ENCODE data around the gene UBE2E2.

UBE2E2 gene

GRCh38 chr3:23275061-23275460, 71.9 kb downstream of the UBE2E2 start:
- no peak for TF ChIP-seq CTCF (IDR thresholded peaks at IDR 0.05)
- Histone ChIP-seq H3K27ac (no peak overlapping the region), H3K36me3 (no peaks in the 10 kb centered on the region), H3K27me3 (no peaks in the 10 kb centered on the region), H3K4me1 (ENCODE audit: control insufficient read depth in 1 of 2, insufficient read depth in 1 of 2, low read depth in 1 of 2, low read length in 1 of 2) (no peaks in the 10 kb centered on the region), H3K4me3 (ENCODE audit: low read depth in 1 of 2, low read length in 1 of 2) (no peak overlapping the region), H3K9me3 (no peaks in the 10 kb centered on the region)

- no peak overlapping the region for H3K4me3 ChIP-seq (ENCODE audit: low read depth in 1 of 2, low read length in 1 of 2)
- no peak overlapping the region for H3K27ac ChIP-seq
- no peaks in the 10 kb centered on the region for H3K4me1 ChIP-seq (ENCODE audit: control insufficient read depth in 1 of 2, insufficient read depth in 1 of 2, low read depth in 1 of 2, low read length in 1 of 2)
- no peaks in the 10 kb centered on the region for H3K9me3 ChIP-seq
- TF ChIP-seq CTCF (IDR thresholded peaks at IDR 0.05), result no peak
- H3K27me3 ChIP-seq, result no peaks in the 10 kb centered on the region
- no peaks in the 10 kb centered on the region for H3K36me3 ChIP-seq
Observed at GRCh38 chr3:23275814-23276213, 72.7 kb downstream of the UBE2E2 start.

- no peak overlapping the region for H3K4me3 ChIP-seq (ENCODE audit: low read depth in 1 of 2, low read length in 1 of 2)
- no peaks in the 10 kb centered on the region for H3K27me3 ChIP-seq
- no peak for TF ChIP-seq CTCF (IDR thresholded peaks at IDR 0.05)
- no peak overlapping the region for H3K27ac ChIP-seq
- H3K36me3 ChIP-seq, result no peaks in the 10 kb centered on the region
- no peaks in the 10 kb centered on the region for H3K9me3 ChIP-seq
- H3K4me1 ChIP-seq (ENCODE audit: control insufficient read depth in 1 of 2, insufficient read depth in 1 of 2, low read depth in 1 of 2, low read length in 1 of 2), result no peaks in the 10 kb centered on the region
Observed at GRCh38 chr3:23276913-23277658, 74.0 kb downstream of the UBE2E2 start.

GRCh38 chr3:23277688-23278087, 74.6 kb downstream of the UBE2E2 start:
- no peaks in the 10 kb centered on the region for H3K4me1 ChIP-seq (ENCODE audit: control insufficient read depth in 1 of 2, insufficient read depth in 1 of 2, low read depth in 1 of 2, low read length in 1 of 2)
- H3K4me3 ChIP-seq (ENCODE audit: low read depth in 1 of 2, low read length in 1 of 2), result no peak overlapping the region
- no peaks in the 10 kb centered on the region for H3K9me3 ChIP-seq
- no peaks in the 10 kb centered on the region for H3K27me3 ChIP-seq
- H3K27ac ChIP-seq, result no peak overlapping the region
- no peaks in the 10 kb centered on the region for H3K36me3 ChIP-seq
- TF ChIP-seq CTCF (IDR thresholded peaks at IDR 0.05), result no peak

GRCh38 chr3:23283625-23284024, 80.5 kb downstream of the UBE2E2 start:
- Histone ChIP-seq H3K27me3 (no peaks in the 10 kb centered on the region), H3K9me3 (no peaks in the 10 kb centered on the region), H3K4me3 (ENCODE audit: low read depth in 1 of 2, low read length in 1 of 2) (no peak overlapping the region), H3K4me1 (ENCODE audit: control insufficient read depth in 1 of 2, insufficient read depth in 1 of 2, low read depth in 1 of 2, low read length in 1 of 2) (no peaks in the 10 kb centered on the region), H3K27ac (no peak overlapping the region), H3K36me3 (no peaks in the 10 kb centered on the region)
- TF ChIP-seq CTCF (IDR thresholded peaks at IDR 0.05), result no peak

Data from neutrophil (primary cell).